Left colon (tissue), 2 donors: ENCODE results near the gene TEX101. TPM values are rescaled to one million over a fixed set of nuclear protein-coding genes. Genes with fewer than 3 reads are reported as not detected.
"Not testable (repeated sequence)": the region's sequence is repeated elsewhere in the genome, so short reads cannot be mapped to it uniquely, and the experiment has no call there.

Experiments
- ATAC-seq: fragments of 200-7000 bp; cut with Tn5 transposase; one replicate; pipeline ENCODE4 v1.9.1; 2020; ENCODE audit warnings: mild to moderate bottlenecking, moderate library complexity
- DNase-seq, 2 donors: peaks; one replicate each; pipeline ENCODE4 v3.0.0-alpha.2; 2020
- intact Hi-C, 2 donors: fragments of 100-400 bp; cut with DNase I in 1 of 2; cut with micrococcal nuclease in 1 of 2; formaldehyde crosslinking; loops; one replicate each; pipeline versions ENCODE4 v1.11.2 to v1.14.0; 2022; cut with DNase I, micrococcal nuclease
- long read RNA-seq: library from polyadenylated mRNA; unstranded; transcript quantifications from one replicate; pipeline ENCODE4 v2.0.0, GENCODE V29; 2021
- total RNA-seq, 2 donors: library from RNA; stranded (reverse); fragmentation: NEBNext Ultra II Directional; extraction: Animal tissue kit (Norgen Biotek cat#: 25700); gene quantifications; one replicate each; pipeline ENCODE4 v1.2.1, GENCODE V29; 2021
- donor health status: DM: no; HTN: no; CAD: no.
- donor health status: DM: yes; HTN: yes; CAD: no.

TEX101 gene
- under 1 TPM; 0.27 to 0.34 TPM for total RNA-seq
- long read RNA-seq, result 0 reads

- intact Hi-C loops, result no loop called here
- ATAC-seq (no peak), DNase-seq (no peak)
Observed at GRCh38 chr19:43414554-43414953, at the start of gene TEX101. TEX101 (plus strand) TSS chr19:43414890; CDS start chr19:43415920, 1,030 bp downstream.

GRCh38 chr19:43365677-43366076, 49.0 kb upstream of the TEX101 start:
- intact Hi-C loops, DNase-seq, ATAC-seq: not testable (repeated sequence)

- DNase-seq, result no peak
- intact Hi-C loops, result no loop called here
- no peak for ATAC-seq
Observed at GRCh38 chr19:43367822-43368221, 46.9 kb upstream of the TEX101 start.

GRCh38 chr19:43368897-43369296, 45.8 kb upstream of the TEX101 start:
- peak; percentile 18 for ATAC-seq
- intact Hi-C loops, DNase-seq: not testable (repeated sequence)

- DNase-seq, result no peak
- intact Hi-C loops, result no loop called here
- ATAC-seq, result no peak
Observed at GRCh38 chr19:43371909-43372308, 42.8 kb upstream of the TEX101 start.

- DNase-seq (no peak), ATAC-seq (no peak)
- intact Hi-C loops, result no loop called here
Observed at GRCh38 chr19:43372462-43372861, 42.2 kb upstream of the TEX101 start.

- ATAC-seq, DNase-seq, intact Hi-C loops: not testable (repeated sequence)
Observed at GRCh38 chr19:43377624-43378023, 37.1 kb upstream of the TEX101 start.

GRCh38 chr19:43380008-43380407, 34.7 kb upstream of the TEX101 start:
- intact Hi-C loops, result no loop called here
- DNase-seq, result no peak
- no peak for ATAC-seq

- intact Hi-C loops, result no loop called here
- ATAC-seq, result no peak
- DNase-seq, result no peak
Observed at GRCh38 chr19:43380771-43381386, 33.8 kb upstream of the TEX101 start.

- intact Hi-C loops, DNase-seq: not testable (repeated sequence)
- ATAC-seq, result peak; percentile 84
Observed at GRCh38 chr19:43382586-43383216, 32.0 kb upstream of the TEX101 start.

- DNase-seq, intact Hi-C loops: not testable (repeated sequence)
- peak; percentile 85 for ATAC-seq
Observed at GRCh38 chr19:43383254-43383653, 31.4 kb upstream of the TEX101 start.

- DNase-seq, intact Hi-C loops: not testable (repeated sequence)
Observed at GRCh38 chr19:43383759-43384158, 30.9 kb upstream of the TEX101 start.

GRCh38 chr19:43390903-43391551, 23.7 kb upstream of the TEX101 start:
- intact Hi-C loops, DNase-seq, ATAC-seq: not testable (repeated sequence)

More at GRCh38 chr19:43383759-43384158, 30.9 kb upstream of the TEX101 start:
- not testable (repeated sequence) for ATAC-seq

GRCh38 chr19:43391552-43391935, 23.1 kb upstream of the TEX101 start:
- intact Hi-C loops, ATAC-seq, DNase-seq: not testable (repeated sequence)

- DNase-seq, intact Hi-C loops: not testable (repeated sequence)
- peak; percentile 47 for ATAC-seq
Observed at GRCh38 chr19:43393501-43393900, 21.2 kb upstream of the TEX101 start.

GRCh38 chr19:43395561-43395960, 19.1 kb upstream of the TEX101 start:
- intact Hi-C loops, result no loop called here

GRCh38 chr19:43406297-43406696, 8.4 kb upstream of the TEX101 start:
- intact Hi-C loops, result no loop called here
- ATAC-seq, result no peak
- no peak for DNase-seq

More at GRCh38 chr19:43395561-43395960, 19.1 kb upstream of the TEX101 start:
- peak; percentile 62 to 77 for DNase-seq
- peak; percentile 93 for ATAC-seq

- ATAC-seq, result no peak
- intact Hi-C loops, result no loop called here
- DNase-seq, result no peak
Observed at GRCh38 chr19:43407416-43408005, 7.2 kb upstream of the TEX101 start.

GRCh38 chr19:43408043-43408442, 6.6 kb upstream of the TEX101 start:
- intact Hi-C loops, result no loop called here
- no peak for DNase-seq
- ATAC-seq, result no peak
